Astrocyte of the cerebellum (primary cell): ENCODE measurements around the gene CDCA7.

Experiments
- DNase-seq: peaks from one replicate; pipeline ENCODE4 v3.0.0-alpha.2; 2011; ENCODE audit warnings: low read depth
- H3K4me3 ChIP-seq: 2 replicates; pipeline ENCODE4 v1.5.1; 2011; ENCODE audit warnings: mild to moderate bottlenecking, low read depth, low read length, moderate library complexity
- in situ Hi-C: cut with HindIII; loops from 2 replicates; pipeline ENCODE4 v1.10.0; 2017; ENCODE audit warnings: low sequenced_read_pairs
- TF ChIP-seq, protein P1 (sequence below): IDR thresholded peaks from 2 replicates; pipeline ENCODE4 v1.5.1; 2012; ENCODE audit warnings: low read length, low read depth, moderate library complexity, mild to moderate bottlenecking; ENCODE audit errors: missing control alignments

CDCA7 gene

GRCh38 chr2:173386021-173386737, 31.5 kb downstream of the CDCA7 start:
- H3K4me3 ChIP-seq: no peak overlapping the region
- TF ChIP-seq, protein P1, sequence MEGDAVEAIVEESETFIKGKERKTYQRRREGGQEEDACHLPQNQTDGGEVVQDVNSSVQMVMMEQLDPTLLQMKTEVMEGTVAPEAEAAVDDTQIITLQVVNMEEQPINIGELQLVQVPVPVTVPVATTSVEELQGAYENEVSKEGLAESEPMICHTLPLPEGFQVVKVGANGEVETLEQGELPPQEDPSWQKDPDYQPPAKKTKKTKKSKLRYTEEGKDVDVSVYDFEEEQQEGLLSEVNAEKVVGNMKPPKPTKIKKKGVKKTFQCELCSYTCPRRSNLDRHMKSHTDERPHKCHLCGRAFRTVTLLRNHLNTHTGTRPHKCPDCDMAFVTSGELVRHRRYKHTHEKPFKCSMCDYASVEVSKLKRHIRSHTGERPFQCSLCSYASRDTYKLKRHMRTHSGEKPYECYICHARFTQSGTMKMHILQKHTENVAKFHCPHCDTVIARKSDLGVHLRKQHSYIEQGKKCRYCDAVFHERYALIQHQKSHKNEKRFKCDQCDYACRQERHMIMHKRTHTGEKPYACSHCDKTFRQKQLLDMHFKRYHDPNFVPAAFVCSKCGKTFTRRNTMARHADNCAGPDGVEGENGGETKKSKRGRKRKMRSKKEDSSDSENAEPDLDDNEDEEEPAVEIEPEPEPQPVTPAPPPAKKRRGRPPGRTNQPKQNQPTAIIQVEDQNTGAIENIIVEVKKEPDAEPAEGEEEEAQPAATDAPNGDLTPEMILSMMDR: no peak
- in situ Hi-C loops: no loop called here
- no peak for DNase-seq

- DNase-seq: no peak
- in situ Hi-C loops: no loop called here
- TF ChIP-seq, protein P1: no peak
- H3K4me3 ChIP-seq: no peak overlapping the region
Measured at GRCh38 chr2:173386738-173387065, 32.0 kb downstream of the CDCA7 start.

- TF ChIP-seq, protein P1: no peak
- in situ Hi-C loops: no loop called here
- H3K4me3 ChIP-seq: no peak overlapping the region
- DNase-seq: no peak
Measured at GRCh38 chr2:173387079-173387478, 32.4 kb downstream of the CDCA7 start.

- TF ChIP-seq, protein P1: no peak
- DNase-seq: no peak
- in situ Hi-C loops: no loop called here
- H3K4me3 ChIP-seq: no peak overlapping the region
Measured at GRCh38 chr2:173387660-173388059, 33.0 kb downstream of the CDCA7 start.

DNA sequence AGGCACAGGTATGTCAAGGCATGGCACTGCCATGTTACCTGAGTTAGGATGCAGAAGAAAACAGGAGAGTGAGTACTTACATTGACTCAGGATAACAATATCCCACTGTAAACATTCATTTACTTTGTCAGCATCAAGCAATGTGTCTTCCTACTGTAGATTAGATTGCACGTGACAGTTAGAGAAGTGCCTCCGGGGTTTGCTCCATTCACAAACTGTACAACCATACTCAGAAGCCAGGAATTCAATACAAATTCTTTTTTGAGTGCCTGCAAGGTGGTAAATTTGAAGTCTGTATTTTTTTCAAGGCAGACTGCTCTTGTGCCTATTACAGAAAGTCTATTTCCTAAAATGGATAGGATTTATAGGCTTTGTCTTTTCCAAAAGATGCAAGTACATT, 34.1 kb downstream of the CDCA7 start:
- H3K4me3 ChIP-seq: no peak overlapping the region
- DNase-seq: no peak
- TF ChIP-seq, protein P1: no peak
- in situ Hi-C loops: no loop called here

- TF ChIP-seq, protein P1: no peak
- no peak overlapping the region for H3K4me3 ChIP-seq
- in situ Hi-C loops: no loop called here
- DNase-seq: no peak
Measured at GRCh38 chr2:173390036-173390435, 35.4 kb downstream of the CDCA7 start.

DNA sequence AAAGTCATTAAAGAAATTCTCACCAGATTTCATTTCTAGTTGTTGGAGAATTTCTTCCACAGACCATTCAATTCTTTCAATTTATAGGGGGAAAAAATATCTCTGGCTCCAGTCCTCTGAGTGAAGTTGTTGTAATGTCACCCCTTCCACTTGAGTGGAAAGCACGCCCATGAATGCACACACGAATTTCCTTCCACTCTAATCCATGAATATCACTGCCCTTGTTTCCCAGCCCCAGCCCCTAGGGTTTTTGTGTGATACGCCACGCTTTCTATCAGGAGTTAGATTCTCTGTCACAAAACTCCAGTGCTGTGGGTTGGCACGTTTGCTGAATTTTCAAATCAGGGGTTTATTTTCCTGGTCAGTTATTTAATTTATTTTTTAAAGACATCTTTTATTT, 38.1 kb downstream of the CDCA7 start:
- TF ChIP-seq, protein P1: no peak
- DNase-seq: no peak
- in situ Hi-C loops: no loop called here
- H3K4me3 ChIP-seq: no peak overlapping the region
